Subcutaneous preadipocyte (primary cell): ENCODE measurements around the gene PPM1K. TPM values are rescaled to one million over a fixed set of nuclear protein-coding genes. Genes with fewer than 3 reads are reported as not detected.

Experiments used
- small RNA-seq: library from RNA; depleted of rRNA; stranded (forward); fragments of <200 nt; gene quantifications from one replicate; pipeline ENCODE3, GENCODE V24; 2012
- total RNA-seq: library from RNA; depleted of rRNA; stranded (reverse); fragments of >200 nt; gene quantifications from 2 replicates; pipeline ENCODE4 v1.2.3, GENCODE V29; 2012

Gene PPM1K
- 11.0 and 16.2 TPM in 2 replicates for total RNA-seq

GRCh38 chr4:88284439-88285234 is at the start of gene PPM1K:
PPM1K (minus strand) TSS chr4:88284561; CDS start chr4:88278583, 5,978 bp downstream.

Small RNA genes within 50 kb of the gene (small RNA-seq; reads per million reads assigned to genes)
- gene RF00019 (not detected), gene RNU6-1298P (not detected)

Other genes with a start within 250 kb of the PPM1K start
- 0.37 and 0.39 TPM in 2 replicates for gene ABCG2, start 125.9 kb downstream of the PPM1K start, total RNA-seq
- gene HERC6, start 94.3 kb upstream of the PPM1K start, total RNA-seq = 2.9 and 4.3 TPM in 2 replicates
- 0.73 and 1.4 TPM in 2 replicates for gene HERC5, start 172.6 kb upstream of the PPM1K start, total RNA-seq
- gene PYURF, start 239.2 kb upstream of the PPM1K start, total RNA-seq = 60.2 and 61.4 TPM in 2 replicates